ENCODE results near the gene GRK1.
A peak's percentile ranks its signal among the peaks of the same experiment; 100 is the strongest.

The GRK1 gene

DNA sequence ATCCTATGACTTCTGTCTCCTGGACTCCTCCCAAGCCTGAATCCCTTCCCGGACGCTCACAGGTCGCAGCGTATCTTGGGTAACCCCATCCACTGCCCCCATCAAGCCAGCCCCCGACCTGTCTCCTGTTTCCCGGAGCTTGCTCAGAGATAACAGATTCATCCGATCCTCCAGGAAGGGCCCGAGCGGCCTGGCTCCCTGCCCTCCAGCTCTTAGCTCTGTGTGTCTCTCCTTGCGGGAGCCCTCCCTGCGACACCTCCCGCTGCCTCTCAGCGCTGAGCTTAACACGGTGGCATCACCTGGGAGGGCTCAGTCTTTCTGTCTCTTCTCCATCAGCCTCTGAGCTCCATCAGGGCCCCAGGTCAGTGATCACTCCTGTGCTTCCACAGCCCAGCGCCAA lies 87.7 kb downstream of the GRK1 start:
- Histone ChIP-seq H3K27ac (ENCODE audit: low read depth, low read length) (no peak overlapping the region), H3K9me3 (ENCODE audit: control insufficient read depth in 5 of 5, low read length in 5 of 5) (no peaks in the 10 kb centered on the region), H3K27me3 (ENCODE audit: control insufficient read depth in 5 of 5, insufficient read depth in 4 of 5, low read length in 5 of 5) (peaks cover 0 to 11% (median 7%) of the 10 kb centered on the region in 5 donors), H3K9ac (ENCODE audit: low read length in 5 of 5) (no peak overlapping the region), H3K4me1 (ENCODE audit: control insufficient read depth in 5 of 5, insufficient read depth in 5 of 5, low read length in 5 of 5) (peaks cover 4 to 18% (median 15%) of the 10 kb centered on the region in 5 donors), H3K36me3 (ENCODE audit: control insufficient read depth in 5 of 5, insufficient read depth in 5 of 5, low read length in 5 of 5) (no peaks in the 10 kb centered on the region), H3K4me3 (ENCODE audit: low read depth in 1 of 5, low read length in 5 of 5) (no peak overlapping the region)

DNA sequence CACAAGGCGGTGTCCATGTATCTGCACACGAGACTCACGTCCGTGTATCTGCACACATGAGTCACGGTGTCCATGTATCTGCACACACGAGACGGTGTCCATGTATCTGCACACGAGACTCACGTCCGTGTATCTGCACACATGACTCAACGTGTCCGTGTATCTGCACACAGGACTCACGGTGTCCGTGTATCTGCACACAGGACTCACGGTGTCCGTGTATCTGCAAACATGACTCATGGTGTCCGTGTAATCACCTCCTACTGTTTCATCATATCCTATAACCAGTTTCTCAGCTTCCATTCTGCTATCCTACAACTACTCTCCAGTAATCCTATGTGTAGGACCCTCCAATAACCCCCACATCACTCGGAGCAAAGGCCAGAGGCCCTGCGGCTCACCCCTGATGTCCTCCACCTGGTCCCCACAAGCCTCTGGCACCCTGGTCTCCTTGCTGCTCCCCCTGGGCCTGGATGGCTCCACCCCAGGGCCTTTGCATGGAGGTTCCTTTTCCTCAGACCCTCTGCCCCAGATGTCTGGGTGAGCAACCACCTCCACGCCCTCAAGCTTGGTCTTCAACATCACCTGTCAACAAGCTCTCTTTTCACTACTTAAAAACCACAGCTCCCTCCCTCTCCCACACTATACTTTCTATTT lies 89.5 kb downstream of the GRK1 start:
- H3K27me3 ChIP-seq (ENCODE audit: control insufficient read depth in 5 of 5, insufficient read depth in 4 of 5, low read length in 5 of 5) = peaks cover 0 to 21% (median 12%) of the 10 kb centered on the region in 5 donors
- peaks cover 0 to 28% (median 18%) of the 10 kb centered on the region in 5 donors for H3K4me1 ChIP-seq (ENCODE audit: control insufficient read depth in 5 of 5, insufficient read depth in 5 of 5, low read length in 5 of 5)
- no peaks in the 10 kb centered on the region for H3K36me3 ChIP-seq (ENCODE audit: control insufficient read depth in 5 of 5, insufficient read depth in 5 of 5, low read length in 5 of 5)
- H3K9me3 ChIP-seq (ENCODE audit: control insufficient read depth in 5 of 5, low read length in 5 of 5) = no peaks in the 10 kb centered on the region
- H3K27ac ChIP-seq (ENCODE audit: low read depth, low read length) = no peak overlapping the region
- no peak overlapping the region for H3K4me3 ChIP-seq (ENCODE audit: low read depth in 1 of 5, low read length in 5 of 5)
- H3K9ac ChIP-seq (ENCODE audit: low read length in 5 of 5) = no peak overlapping the region

DNA sequence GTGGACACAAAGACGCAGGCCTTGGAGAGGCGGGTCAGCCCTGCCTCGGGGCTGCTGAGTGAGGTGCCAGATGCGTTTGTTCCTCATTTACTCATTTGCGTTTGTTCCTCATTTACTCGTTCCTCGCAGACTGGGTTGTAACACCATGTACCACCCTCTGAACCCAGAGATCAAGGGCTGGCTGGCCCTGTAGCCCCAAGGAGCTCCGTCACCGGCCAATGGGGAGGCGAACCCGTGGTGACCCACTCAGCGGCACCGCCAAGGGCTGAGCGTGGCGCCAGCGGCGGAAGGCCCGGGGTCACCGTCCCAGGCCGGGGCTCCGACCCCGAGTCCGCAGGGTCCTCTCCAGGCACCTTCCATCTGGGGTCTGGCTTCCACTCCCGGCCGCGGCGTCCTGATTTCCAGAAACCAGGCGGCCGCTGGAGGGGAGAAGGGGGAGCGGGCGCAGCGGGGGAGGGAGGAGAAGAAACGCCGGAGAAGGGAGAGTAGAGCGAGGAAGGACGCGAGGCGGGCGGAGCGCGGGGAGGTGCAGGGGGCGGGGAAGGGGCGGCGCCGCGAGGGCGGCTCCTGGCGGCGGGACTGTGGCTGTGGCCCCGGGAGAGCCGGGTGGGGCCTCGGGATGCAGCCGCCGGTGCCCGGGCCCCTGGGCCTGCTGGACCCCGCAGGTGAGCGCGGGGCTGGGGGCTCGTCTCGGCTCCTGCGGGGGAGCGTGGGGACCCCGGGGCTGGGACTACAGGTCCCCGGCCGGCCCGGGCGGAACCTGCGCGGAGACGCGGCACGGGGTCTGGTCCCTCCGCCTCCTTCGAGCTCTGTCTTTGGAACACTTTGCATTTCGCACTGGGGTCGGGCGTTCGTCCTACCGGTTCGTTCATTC lies 91.9 kb downstream of the GRK1 start, which contains the start of gene TMEM255B:
Gene TMEM255B (plus strand): TSS at position 576 of the 874 bp plus-strand sequence. CDS start 44 bp downstream, at position 620.
- Histone ChIP-seq H3K4me1 (ENCODE audit: control insufficient read depth in 5 of 5, insufficient read depth in 5 of 5, low read length in 5 of 5) (peaks cover 0 to 28% (median 18%) of the 10 kb centered on the region in 5 donors), H3K36me3 (ENCODE audit: control insufficient read depth in 5 of 5, insufficient read depth in 5 of 5, low read length in 5 of 5) (no peaks in the 10 kb centered on the region), H3K27me3 (ENCODE audit: control insufficient read depth in 5 of 5, insufficient read depth in 4 of 5, low read length in 5 of 5) (peaks cover 0 to 22% (median 14%) of the 10 kb centered on the region in 5 donors), H3K9me3 (ENCODE audit: control insufficient read depth in 5 of 5, low read length in 5 of 5) (no peaks in the 10 kb centered on the region), H3K4me3 (ENCODE audit: low read depth in 1 of 5, low read length in 5 of 5) (peak within 1 kb of the TSS; percentile 75 to 92 (median 79)), H3K27ac (ENCODE audit: low read depth, low read length) (peak within 1 kb of the TSS; percentile 48), H3K9ac (ENCODE audit: low read length in 5 of 5) (peak within 1 kb of the TSS; percentile 12 to 83 (median 59))

DNA sequence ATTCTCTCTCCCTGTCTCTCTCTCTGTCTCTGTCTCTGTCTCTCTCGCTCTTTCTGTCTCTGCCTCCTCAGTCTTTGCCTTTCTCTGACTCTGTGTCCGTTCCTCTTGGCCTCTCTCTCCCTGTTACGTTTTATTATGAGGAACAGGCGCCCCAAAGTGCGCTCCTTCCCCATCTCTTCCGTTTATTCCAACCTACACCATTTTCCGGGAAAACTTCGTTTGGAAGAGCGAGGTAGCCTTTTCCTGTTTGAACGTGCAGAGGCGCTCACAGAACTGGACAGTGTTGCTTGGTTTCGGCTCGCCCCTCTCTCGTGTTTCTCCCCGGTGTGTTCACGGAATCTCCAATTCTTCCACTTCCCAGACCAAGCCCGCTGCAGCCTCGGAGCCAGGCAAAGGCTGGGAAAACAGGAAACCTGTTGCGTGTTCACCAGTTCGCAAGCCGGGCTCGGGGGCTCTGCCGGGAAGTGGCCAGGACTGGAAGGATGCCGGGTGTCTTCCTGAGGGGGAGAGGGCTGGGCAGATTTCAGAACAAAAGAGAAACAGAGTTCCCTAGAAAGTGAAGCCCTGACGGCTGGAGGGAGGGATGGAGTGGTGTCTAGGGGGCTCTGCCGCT lies 92.6 kb downstream of the GRK1 start:
- Histone ChIP-seq H3K4me3 (ENCODE audit: low read depth in 1 of 5, low read length in 5 of 5) (peak overlapping the region; percentile 75 to 92 (median 79)), H3K9me3 (ENCODE audit: control insufficient read depth in 5 of 5, low read length in 5 of 5) (no peaks in the 10 kb centered on the region), H3K36me3 (ENCODE audit: control insufficient read depth in 5 of 5, insufficient read depth in 5 of 5, low read length in 5 of 5) (no peaks in the 10 kb centered on the region), H3K4me1 (ENCODE audit: control insufficient read depth in 5 of 5, insufficient read depth in 5 of 5, low read length in 5 of 5) (peaks cover 0 to 28% (median 18%) of the 10 kb centered on the region in 5 donors), H3K9ac (ENCODE audit: low read length in 5 of 5) (peak overlapping the region; percentile 12 to 83 (median 48)), H3K27ac (ENCODE audit: low read depth, low read length) (peak overlapping the region; percentile 48), H3K27me3 (ENCODE audit: control insufficient read depth in 5 of 5, insufficient read depth in 4 of 5, low read length in 5 of 5) (peaks cover 0 to 18% (median 9%) of the 10 kb centered on the region in 5 donors)

DNA sequence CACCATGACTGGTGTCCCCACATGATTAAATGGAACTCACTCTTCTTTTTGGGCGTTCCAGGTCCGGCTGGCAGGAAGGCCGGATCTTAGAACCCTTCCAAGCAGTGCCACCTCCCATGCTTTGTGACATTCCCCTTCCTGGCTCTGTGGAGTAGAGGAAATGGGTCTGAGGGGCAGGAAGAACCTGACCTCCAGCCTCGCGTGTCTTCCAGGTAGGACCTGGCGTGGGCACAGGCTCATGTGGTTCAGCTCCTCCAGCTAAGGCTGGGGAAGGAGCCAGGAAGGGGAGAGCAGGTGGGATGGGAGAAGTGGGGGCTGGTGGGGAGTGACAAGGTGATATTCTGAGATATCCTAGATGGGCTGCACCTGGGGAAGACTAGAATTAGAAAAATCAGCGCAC lies 94.1 kb downstream of the GRK1 start:
- no peaks in the 10 kb centered on the region for H3K9me3 ChIP-seq (ENCODE audit: control insufficient read depth in 5 of 5, low read length in 5 of 5)
- H3K4me1 ChIP-seq (ENCODE audit: control insufficient read depth in 5 of 5, insufficient read depth in 5 of 5, low read length in 5 of 5) = peaks cover 0 to 35% (median 18%) of the 10 kb centered on the region in 5 donors
- H3K27me3 ChIP-seq (ENCODE audit: control insufficient read depth in 5 of 5, insufficient read depth in 4 of 5, low read length in 5 of 5) = peaks cover 0 to 18% (median 13%) of the 10 kb centered on the region in 5 donors
- peak overlapping the region in 1 of 5 donors; percentile 1 for H3K4me3 ChIP-seq (ENCODE audit: low read depth in 1 of 5, low read length in 5 of 5)
- H3K9ac ChIP-seq (ENCODE audit: low read length in 5 of 5) = no peak overlapping the region
- no peaks in the 10 kb centered on the region for H3K36me3 ChIP-seq (ENCODE audit: control insufficient read depth in 5 of 5, insufficient read depth in 5 of 5, low read length in 5 of 5)
- H3K27ac ChIP-seq (ENCODE audit: low read depth, low read length) = no peak overlapping the region

DNA sequence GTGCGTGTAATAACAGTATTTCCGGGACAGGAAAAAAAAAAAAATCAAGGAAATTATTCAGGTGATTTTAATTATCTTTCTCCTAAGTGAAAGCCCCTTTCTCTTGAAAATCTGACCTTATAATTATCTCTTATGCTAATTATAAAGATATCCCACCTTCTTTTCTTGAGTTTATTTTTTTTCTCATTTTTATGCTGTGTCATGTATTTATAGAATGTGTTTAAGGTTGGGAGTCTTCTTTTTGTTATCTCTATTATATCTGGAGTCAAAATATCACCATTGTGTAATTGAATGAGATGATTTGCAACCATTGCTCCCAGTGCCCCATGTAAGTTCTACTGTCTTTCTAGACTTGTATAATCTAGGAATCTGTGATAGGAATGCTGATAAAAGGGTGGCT lies 95.1 kb downstream of the GRK1 start:
- H3K27me3 ChIP-seq (ENCODE audit: control insufficient read depth in 5 of 5, insufficient read depth in 4 of 5, low read length in 5 of 5) = peaks cover 0 to 21% (median 13%) of the 10 kb centered on the region in 5 donors

DNA sequence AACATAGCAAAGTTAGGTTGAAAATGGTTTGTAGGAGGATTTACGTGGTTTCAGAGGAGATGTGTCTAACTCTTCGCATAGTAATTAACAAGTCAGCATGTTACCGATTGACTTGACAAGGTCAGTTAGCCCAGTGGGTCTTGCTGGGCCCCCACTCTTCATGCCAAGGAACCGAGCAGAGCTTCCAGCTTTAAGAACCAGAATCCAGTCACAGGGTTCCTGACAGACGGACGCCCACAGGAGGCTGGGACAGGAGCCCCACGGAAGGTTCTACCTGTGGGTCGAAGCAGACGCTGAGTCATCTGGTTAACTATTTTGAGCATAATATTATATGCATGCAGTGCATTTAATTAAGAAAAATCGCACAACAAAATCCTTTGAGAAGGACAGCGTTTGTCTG lies 95.5 kb downstream of the GRK1 start:
- no peaks in the 10 kb centered on the region for H3K36me3 ChIP-seq (ENCODE audit: control insufficient read depth in 5 of 5, insufficient read depth in 5 of 5, low read length in 5 of 5)
- peaks cover 0 to 21% (median 13%) of the 10 kb centered on the region in 5 donors for H3K27me3 ChIP-seq (ENCODE audit: control insufficient read depth in 5 of 5, insufficient read depth in 4 of 5, low read length in 5 of 5)
- no peaks in the 10 kb centered on the region for H3K9me3 ChIP-seq (ENCODE audit: control insufficient read depth in 5 of 5, low read length in 5 of 5)
- no peak overlapping the region for H3K4me3 ChIP-seq (ENCODE audit: low read depth in 1 of 5, low read length in 5 of 5)
- H3K4me1 ChIP-seq (ENCODE audit: control insufficient read depth in 5 of 5, insufficient read depth in 5 of 5, low read length in 5 of 5) = peaks cover 0 to 36% (median 18%) of the 10 kb centered on the region in 5 donors
- H3K9ac ChIP-seq (ENCODE audit: low read length in 5 of 5) = no peak overlapping the region
- H3K27ac ChIP-seq (ENCODE audit: low read depth, low read length) = no peak overlapping the region

More for the DNA sequence above, 95.1 kb downstream of the GRK1 start:
- Histone ChIP-seq H3K4me1 (ENCODE audit: control insufficient read depth in 5 of 5, insufficient read depth in 5 of 5, low read length in 5 of 5) (peaks cover 0 to 36% (median 18%) of the 10 kb centered on the region in 5 donors), H3K27ac (ENCODE audit: low read depth, low read length) (no peak overlapping the region), H3K4me3 (ENCODE audit: low read depth in 1 of 5, low read length in 5 of 5) (no peak overlapping the region), H3K9ac (ENCODE audit: low read length in 5 of 5) (no peak overlapping the region), H3K9me3 (ENCODE audit: control insufficient read depth in 5 of 5, low read length in 5 of 5) (no peaks in the 10 kb centered on the region), H3K36me3 (ENCODE audit: control insufficient read depth in 5 of 5, insufficient read depth in 5 of 5, low read length in 5 of 5) (no peaks in the 10 kb centered on the region)

DNA sequence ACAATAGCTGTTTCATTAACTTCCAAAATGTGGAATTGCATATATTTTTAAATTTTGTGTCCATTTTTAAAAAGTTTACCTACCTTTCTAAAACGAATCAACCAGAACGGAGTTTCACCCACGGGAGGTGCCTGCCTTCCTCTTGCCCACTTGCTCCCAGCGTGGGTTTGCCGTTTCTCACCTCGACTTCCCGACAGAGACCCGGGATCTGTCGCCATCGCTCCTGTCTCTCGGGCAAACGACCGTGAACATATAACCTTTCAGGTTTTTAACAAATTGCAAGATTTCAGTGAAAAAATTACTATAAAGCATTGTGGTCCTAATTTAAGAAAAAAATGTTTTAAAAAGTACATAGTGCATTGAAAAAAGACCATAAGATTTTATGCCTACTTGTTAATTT lies 96.2 kb downstream of the GRK1 start:
- H3K4me1 ChIP-seq (ENCODE audit: control insufficient read depth in 5 of 5, insufficient read depth in 5 of 5, low read length in 5 of 5) = peaks cover 0 to 30% (median 15%) of the 10 kb centered on the region in 5 donors
- H3K9me3 ChIP-seq (ENCODE audit: control insufficient read depth in 5 of 5, low read length in 5 of 5) = no peaks in the 10 kb centered on the region
- no peak overlapping the region for H3K9ac ChIP-seq (ENCODE audit: low read length in 5 of 5)
- H3K36me3 ChIP-seq (ENCODE audit: control insufficient read depth in 5 of 5, insufficient read depth in 5 of 5, low read length in 5 of 5) = peaks cover 0 to 6% (median 2%) of the 10 kb centered on the region in 5 donors
- H3K27ac ChIP-seq (ENCODE audit: low read depth, low read length) = no peak overlapping the region
- H3K27me3 ChIP-seq (ENCODE audit: control insufficient read depth in 5 of 5, insufficient read depth in 4 of 5, low read length in 5 of 5) = peaks cover 0 to 21% (median 13%) of the 10 kb centered on the region in 5 donors
- H3K4me3 ChIP-seq (ENCODE audit: low read depth in 1 of 5, low read length in 5 of 5) = no peak overlapping the region

DNA sequence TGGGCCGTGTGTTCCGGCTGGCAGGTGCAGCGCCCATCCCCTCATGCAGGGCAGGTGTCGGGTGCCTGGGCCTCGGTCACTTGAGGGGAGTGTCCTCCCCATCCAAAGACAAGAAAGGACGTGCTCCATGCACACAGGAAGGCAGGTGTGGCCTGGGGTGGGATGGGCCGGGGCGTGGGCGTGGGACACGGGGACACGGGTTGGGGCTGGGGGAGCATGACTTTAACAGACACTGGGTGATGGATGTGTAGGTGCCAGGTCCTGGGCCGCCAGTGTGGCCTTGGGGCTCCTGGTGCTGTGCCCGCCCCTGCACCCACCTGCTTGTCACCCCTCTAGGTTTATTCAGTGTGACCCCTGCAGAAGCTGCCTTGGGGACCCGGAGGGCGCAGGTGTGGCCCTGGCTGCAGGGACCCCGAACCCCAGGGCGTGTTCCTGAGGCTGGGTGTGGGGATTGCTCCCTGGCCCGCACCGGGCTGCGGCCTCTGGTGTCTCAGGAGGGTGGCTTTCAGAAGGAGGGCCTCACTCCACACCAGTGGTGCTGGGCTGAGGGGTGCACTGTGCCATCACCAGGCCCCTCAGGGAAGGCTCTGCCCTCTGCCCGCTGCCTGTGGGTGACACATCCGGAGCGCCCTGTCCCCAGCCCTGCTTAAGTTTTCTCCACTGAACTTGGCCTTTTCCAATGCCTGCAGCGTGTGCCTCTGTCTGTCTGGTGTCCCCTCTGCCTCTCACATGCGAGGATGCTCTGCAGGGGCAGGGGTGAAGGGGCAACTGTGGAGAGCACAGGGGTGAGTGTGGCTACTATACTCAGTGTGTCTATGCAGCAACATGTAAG lies 97.2 kb downstream of the GRK1 start:
- Histone ChIP-seq H3K36me3 (ENCODE audit: control insufficient read depth in 5 of 5, insufficient read depth in 5 of 5, low read length in 5 of 5) (peaks cover 0 to 13% (median 4%) of the 10 kb centered on the region in 5 donors), H3K27me3 (ENCODE audit: control insufficient read depth in 5 of 5, insufficient read depth in 4 of 5, low read length in 5 of 5) (peaks cover 0 to 21% (median 13%) of the 10 kb centered on the region in 5 donors), H3K27ac (ENCODE audit: low read depth, low read length) (no peak overlapping the region), H3K4me1 (ENCODE audit: control insufficient read depth in 5 of 5, insufficient read depth in 5 of 5, low read length in 5 of 5) (peaks cover 1 to 23% (median 9%) of the 10 kb centered on the region in 5 donors), H3K9ac (ENCODE audit: low read length in 5 of 5) (no peak overlapping the region), H3K9me3 (ENCODE audit: control insufficient read depth in 5 of 5, low read length in 5 of 5) (no peaks in the 10 kb centered on the region), H3K4me3 (ENCODE audit: low read depth in 1 of 5, low read length in 5 of 5) (no peak overlapping the region)
